Measurements from ENCODE around the gene SESTD1. TPM values are rescaled to one million over a fixed set of nuclear protein-coding genes. Genes with fewer than 3 reads are reported as not detected.
A peak's percentile ranks its signal among the peaks of the same experiment; 100 is the strongest.

Gene SESTD1
- total and polyA plus RNA-seq, 2 of the 13 experiments (the other 11 are each of a cell fraction or from before 2014, with no cell fraction given): 74.4 to 101 TPM

GRCh38 chr2:179107737-179108136 lies 156.9 kb downstream of the SESTD1 start:
- BruUV-seq (replicated peaks): no TSS peak
- ChIA-PET CTCF (ENCODE audit: low intra/inter-chr PET ratio, low total read pairs) (no interaction called here), POLR2A (no interaction called here)
- H3K4me3 ChIP-seq (replicated peaks in 1 of 3; ENCODE audit: insufficient read depth in 1 of 3, low read depth in 2 of 3, low read length in 3 of 3): no peak overlapping the region
- H3K4me1 ChIP-seq (ENCODE audit: insufficient read depth, low read length): peaks cover 24% of the 10 kb centered on the region
- H3K9me3 ChIP-seq (ENCODE audit: low read length): no peaks in the 10 kb centered on the region
- no peak overlapping the region for H2AFZ ChIP-seq (ENCODE audit: low read length)
- no peak for ATAC-seq
- in situ Hi-C loops (cut with HindIII; ENCODE audit: extremely low pct_ligation_motif_present, low pct_unique_long_range_greater_than_20kb) (no loop called here), intact Hi-C loops (cut with micrococcal nuclease; ENCODE audit: unreplicated experiment) (no loop called here)
- no peak overlapping the region for H3K4me2 ChIP-seq (ENCODE audit: low read depth, low read length)
- no peaks in the 10 kb centered on the region for H3K79me2 ChIP-seq (ENCODE audit: insufficient read depth, low read length)
- no peak overlapping the region for H3K27ac ChIP-seq (ENCODE audit: extremely low read length, insufficient read depth, low read length)
- FAIRE-seq: no peak
- H3K9ac ChIP-seq (ENCODE audit: insufficient read depth, low read depth, low read length): no peak overlapping the region
- no peaks in the 10 kb centered on the region for H4K20me1 ChIP-seq (ENCODE audit: insufficient read depth, low read length)
- peak; percentile 22 for DNase-seq (ENCODE audit: low spot score)
- H3K36me3 ChIP-seq (replicated peaks in 1 of 2; ENCODE audit: control insufficient read depth in 1 of 2, insufficient read depth in 2 of 2, low read length in 2 of 2): peaks cover 13 to 30% of the 10 kb centered on the region in 2 experiments
- no peaks in the 10 kb centered on the region for H3K27me3 ChIP-seq (ENCODE audit: control insufficient read depth in 1 of 2, insufficient read depth in 2 of 2, low read length in 2 of 2)
- TF ChIP-seq ARID5B (CRISPR knock-in tag; IDR thresholded peaks at IDR 0.05) (0 out of 2 replicates have a peak, but pooled peaks have one; percentile 41), GATAD2A (CRISPR knock-in tag; IDR thresholded peaks at IDR 0.05) (peak; percentile 42), SOX6 (IDR thresholded peaks at IDR 0.05) (no peak), SOX6 (CRISPR knock-in tag; IDR thresholded peaks at IDR 0.05) (0 out of 2 replicates have a peak, but pooled peaks have one; percentile 18), HHEX (CRISPR knock-in tag; IDR thresholded peaks at IDR 0.05) (no peak), MLLT10 (CRISPR knock-in tag; IDR thresholded peaks at IDR 0.05) (no peak), CREM (IDR thresholded peaks at IDR 0.05) (0 out of 2 replicates have a peak, but pooled peaks have one; percentile 26), CREM (CRISPR knock-in tag; IDR thresholded peaks at IDR 0.05) (no peak), RBM22 (optimal IDR thresholded peaks at IDR 0.05; ENCODE audit: low read length) (peak; percentile 24), PPARG (CRISPR knock-in tag; conservative IDR thresholded peaks at IDR 0.05) (0 out of 2 replicates have a peak, but pooled peaks have one; percentile 32), SRSF9 (IDR thresholded peaks at IDR 0.05; ENCODE audit: borderline replicate concordance, insufficient read depth, low read depth, low read length, poor library complexity, severe bottlenecking) (no peak), ELK4 (CRISPR knock-in tag; IDR thresholded peaks at IDR 0.05; ENCODE audit: borderline replicate concordance) (no peak), XBP1 (CRISPR knock-in tag; IDR thresholded peaks at IDR 0.05) (no peak), ZNF577 (CRISPR knock-in tag; IDR thresholded peaks at IDR 0.05; ENCODE audit: borderline replicate concordance, low read depth) (no peak), TRIM24 (CRISPR knock-in tag; IDR thresholded peaks at IDR 0.05) (no peak), ZNF558 (CRISPR knock-in tag; IDR thresholded peaks at IDR 0.05; ENCODE audit: borderline replicate concordance) (no peak), MEIS2 (CRISPR knock-in tag; IDR thresholded peaks at IDR 0.05) (no peak), ARNT (IDR thresholded peaks at IDR 0.05) (no peak), TEAD3 (CRISPR knock-in tag; optimal IDR thresholded peaks at IDR 0.05; ENCODE audit: borderline replicate concordance) (no peak), PAWR (CRISPR knock-in tag; IDR thresholded peaks at IDR 0.05; ENCODE audit: borderline replicate concordance) (no peak), MXI1 (IDR thresholded peaks at IDR 0.05; ENCODE audit: borderline replicate concordance, low read depth, low read length) (no peak), ZNF552 (CRISPR knock-in tag; IDR thresholded peaks at IDR 0.05; ENCODE audit: borderline replicate concordance) (no peak), HNF4A (CRISPR knock-in tag; IDR thresholded peaks at IDR 0.05) (peak; percentile 46)
- TF ChIP-seq, protein P1, sequence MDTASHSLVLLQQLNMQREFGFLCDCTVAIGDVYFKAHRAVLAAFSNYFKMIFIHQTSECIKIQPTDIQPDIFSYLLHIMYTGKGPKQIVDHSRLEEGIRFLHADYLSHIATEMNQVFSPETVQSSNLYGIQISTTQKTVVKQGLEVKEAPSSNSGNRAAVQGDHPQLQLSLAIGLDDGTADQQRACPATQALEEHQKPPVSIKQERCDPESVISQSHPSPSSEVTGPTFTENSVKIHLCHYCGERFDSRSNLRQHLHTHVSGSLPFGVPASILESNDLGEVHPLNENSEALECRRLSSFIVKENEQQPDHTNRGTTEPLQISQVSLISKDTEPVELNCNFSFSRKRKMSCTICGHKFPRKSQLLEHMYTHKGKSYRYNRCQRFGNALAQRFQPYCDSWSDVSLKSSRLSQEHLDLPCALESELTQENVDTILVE (CRISPR knock-in tag; IDR thresholded peaks at IDR 0.05): no peak

Measured in HepG2 (cell line).